NCI-H2171 treated with DMSO at 0.1 percent for 48 hours (cell line): Measurements from ENCODE around the gene MAEA.

Source experiments
- DNase-seq: peaks from one replicate; lab custom pipeline; 2025; lab: John Stamatoyannopoulos, UW

MAEA gene

GRCh38 chr4:1353186-1354055 lies 63.7 kb downstream of the MAEA start:
- DNase-seq: no peak

- DNase-seq: no peak
Measured at GRCh38 chr4:1354136-1354982, 64.7 kb downstream of the MAEA start.

- DNase-seq: no peak
Measured at GRCh38 chr4:1354983-1355275, 65.2 kb downstream of the MAEA start.

GRCh38 chr4:1355378-1355777 lies 65.7 kb downstream of the MAEA start:
- no peak for DNase-seq

- peak; percentile 1 for DNase-seq
Measured at GRCh38 chr4:1356181-1356998, 66.7 kb downstream of the MAEA start.

GRCh38 chr4:1357356-1358248 lies 67.9 kb downstream of the MAEA start:
- DNase-seq: no peak

GRCh38 chr4:1358421-1359143 lies 68.9 kb downstream of the MAEA start:
- no peak for DNase-seq

- no peak for DNase-seq
Measured at GRCh38 chr4:1359144-1359501, 69.4 kb downstream of the MAEA start.

GRCh38 chr4:1359976-1360375 lies 70.3 kb downstream of the MAEA start:
- DNase-seq: no peak

- no peak for DNase-seq
Measured at GRCh38 chr4:1360423-1361283, 71.0 kb downstream of the MAEA start.

GRCh38 chr4:1361431-1361830 lies 71.7 kb downstream of the MAEA start:
- no peak for DNase-seq

GRCh38 chr4:1362046-1362445 lies 72.4 kb downstream of the MAEA start:
- DNase-seq: no peak

- no peak for DNase-seq
Measured at GRCh38 chr4:1362521-1362920, 72.8 kb downstream of the MAEA start.

GRCh38 chr4:1363513-1363912 lies 73.8 kb downstream of the MAEA start:
- no peak for DNase-seq

- DNase-seq: no peak
Measured at GRCh38 chr4:1364217-1364616, 74.5 kb downstream of the MAEA start.

GRCh38 chr4:1364748-1365147 lies 75.1 kb downstream of the MAEA start:
- no peak for DNase-seq

GRCh38 chr4:1365271-1366178 lies 75.8 kb downstream of the MAEA start:
- peak; percentile 72 for DNase-seq

- no peak for DNase-seq
Measured at GRCh38 chr4:1366371-1367229, 76.9 kb downstream of the MAEA start.
